IPS-18a (cell line): ENCODE results near the gene DNAJB2.
A peak's percentile ranks its signal among the peaks of the same experiment; 100 is the strongest.

ENCODE experiments used
- H3K27ac ChIP-seq: one replicate; pipeline ENCODE4 v1.5.1; 2013; ENCODE audit warnings: low read length
- H3K27me3 ChIP-seq: one replicate; pipeline ENCODE4 v1.6.1; 2013; ENCODE audit warnings: mild to moderate bottlenecking, low read length; ENCODE audit not compliant: control insufficient read depth, insufficient read depth
- H3K36me3 ChIP-seq: one replicate; pipeline ENCODE4 v1.6.1; 2013; ENCODE audit warnings: low read depth, low read length; ENCODE audit not compliant: control insufficient read depth
- H3K4me1 ChIP-seq: one replicate; pipeline ENCODE4 v1.6.1; 2013; ENCODE audit warnings: low read depth, low read length; ENCODE audit not compliant: control insufficient read depth
- H3K4me3 ChIP-seq: one replicate; pipeline ENCODE4 v1.5.1; 2013; ENCODE audit warnings: low read length
- H3K9ac ChIP-seq: one replicate; pipeline ENCODE4 v1.6.1; 2013; ENCODE audit warnings: mild to moderate bottlenecking, low read length, moderate library complexity
- H3K9me3 ChIP-seq: one replicate; pipeline ENCODE4 v1.6.1; 2013; ENCODE audit warnings: low read depth, low read length; ENCODE audit not compliant: control insufficient read depth

Gene DNAJB2

GRCh38 chr2:219279151-219279915 is at the start of gene DNAJB2:
TSS of gene DNAJB2 (plus strand) at chr2:219279366. CDS start at chr2:219279834, 468 bp downstream.
- peak within 1 kb of the TSS; percentile 57 for H3K4me3 ChIP-seq
- H3K36me3 ChIP-seq = no peaks in the 10 kb centered on the region
- no peak within 1 kb of the TSS for H3K27ac ChIP-seq
- peaks cover 27% of the 10 kb centered on the region for H3K4me1 ChIP-seq
- H3K27me3 ChIP-seq = no peaks in the 10 kb centered on the region
- H3K9ac ChIP-seq = peak within 1 kb of the TSS; percentile 48
- H3K9me3 ChIP-seq = no peaks in the 10 kb centered on the region

GRCh38 chr2:219230059-219230540 is 49.1 kb upstream of the DNAJB2 start:
- H3K4me3 ChIP-seq = peak overlapping the region; percentile 98
- H3K9ac ChIP-seq = peak overlapping the region; percentile 95
- peaks cover 3% of the 10 kb centered on the region for H3K4me1 ChIP-seq
- H3K9me3 ChIP-seq = no peaks in the 10 kb centered on the region
- H3K27me3 ChIP-seq = no peaks in the 10 kb centered on the region
- H3K27ac ChIP-seq = peak overlapping the region; percentile 83
- H3K36me3 ChIP-seq = peaks cover 29% of the 10 kb centered on the region

- Histone ChIP-seq H3K9me3 (no peaks in the 10 kb centered on the region), H3K9ac (no peak overlapping the region), H3K4me3 (no peak overlapping the region), H3K27me3 (no peaks in the 10 kb centered on the region), H3K27ac (no peak overlapping the region), H3K36me3 (peaks cover 59% of the 10 kb centered on the region), H3K4me1 (peaks cover 3% of the 10 kb centered on the region)
These were observed 44.8 kb upstream of the DNAJB2 start for GRCh38 chr2:219234331-219234730.

- Histone ChIP-seq H3K36me3 (peaks cover 9% of the 10 kb centered on the region), H3K9ac (no peak overlapping the region), H3K9me3 (no peaks in the 10 kb centered on the region), H3K27ac (no peak overlapping the region), H3K4me3 (no peak overlapping the region), H3K4me1 (peaks cover 5% of the 10 kb centered on the region), H3K27me3 (no peaks in the 10 kb centered on the region)
These were observed 35.8 kb upstream of the DNAJB2 start for GRCh38 chr2:219243291-219243761.

GRCh38 chr2:219244789-219245147 is 34.4 kb upstream of the DNAJB2 start:
- Histone ChIP-seq H3K4me3 (peak overlapping the region; percentile 88), H3K9me3 (no peaks in the 10 kb centered on the region), H3K27ac (peak overlapping the region; percentile 71), H3K27me3 (no peaks in the 10 kb centered on the region), H3K4me1 (peaks cover 5% of the 10 kb centered on the region), H3K36me3 (peaks cover 5% of the 10 kb centered on the region), H3K9ac (peak overlapping the region; percentile 90)

GRCh38 chr2:219245148-219245898 is 33.8 kb upstream of the DNAJB2 start, which contains the start of the genes GLB1L and STK16:
TSS of gene GLB1L (minus strand) at chr2:219245444. CDS start at chr2:219243573, 1,871 bp downstream.
TSS of gene STK16 (plus strand) at chr2:219245479. CDS start at chr2:219246000, 521 bp downstream.
- Histone ChIP-seq H3K9me3 (no peaks in the 10 kb centered on the region), H3K9ac (peak within 1 kb of the TSS; percentile 90), H3K4me3 (peak within 1 kb of the TSS; percentile 88), H3K27me3 (no peaks in the 10 kb centered on the region), H3K27ac (peak within 1 kb of the TSS; percentile 71), H3K4me1 (peaks cover 5% of the 10 kb centered on the region), H3K36me3 (peaks cover 8% of the 10 kb centered on the region)

- H3K4me1 ChIP-seq = peaks cover 5% of the 10 kb centered on the region
- H3K36me3 ChIP-seq = peaks cover 12% of the 10 kb centered on the region
- H3K27me3 ChIP-seq = no peaks in the 10 kb centered on the region
- H3K27ac ChIP-seq = peak overlapping the region; percentile 71
- H3K4me3 ChIP-seq = peak overlapping the region; percentile 88
- H3K9me3 ChIP-seq = no peaks in the 10 kb centered on the region
- peak overlapping the region; percentile 90 for H3K9ac ChIP-seq
These were observed 33.3 kb upstream of the DNAJB2 start for GRCh38 chr2:219245899-219246230.

GRCh38 chr2:219246559-219246958 is 32.6 kb upstream of the DNAJB2 start:
- peak overlapping the region; percentile 88 for H3K4me3 ChIP-seq
- H3K9ac ChIP-seq = no peak overlapping the region
- H3K36me3 ChIP-seq = peaks cover 12% of the 10 kb centered on the region
- H3K9me3 ChIP-seq = no peaks in the 10 kb centered on the region
- peaks cover 6% of the 10 kb centered on the region for H3K27me3 ChIP-seq
- H3K4me1 ChIP-seq = peaks cover 5% of the 10 kb centered on the region
- no peak overlapping the region for H3K27ac ChIP-seq

GRCh38 chr2:219247678-219248642 is 31.2 kb upstream of the DNAJB2 start:
- H3K9ac ChIP-seq = no peak overlapping the region
- H3K27ac ChIP-seq = no peak overlapping the region
- no peaks in the 10 kb centered on the region for H3K9me3 ChIP-seq
- no peak overlapping the region for H3K4me3 ChIP-seq
- H3K27me3 ChIP-seq = peaks cover 20% of the 10 kb centered on the region
- peaks cover 12% of the 10 kb centered on the region for H3K36me3 ChIP-seq
- H3K4me1 ChIP-seq = peaks cover 11% of the 10 kb centered on the region

- Histone ChIP-seq H3K27me3 (peaks cover 28% of the 10 kb centered on the region), H3K9ac (no peak overlapping the region), H3K4me1 (peaks cover 15% of the 10 kb centered on the region), H3K4me3 (no peak overlapping the region), H3K9me3 (no peaks in the 10 kb centered on the region), H3K27ac (no peak overlapping the region), H3K36me3 (peaks cover 12% of the 10 kb centered on the region)
These were observed 30.3 kb upstream of the DNAJB2 start for GRCh38 chr2:219248845-219249202.
